ENCODE measurements around the gene BBLN.

The BBLN gene

GRCh38 chr9:128190013-128190412 lies 29.9 kb downstream of the BBLN start:
- H3K4me3 ChIP-seq (ENCODE audit: severe bottlenecking): no peak overlapping the region
- no peak for TF ChIP-seq CTCF (IDR thresholded peaks at IDR 0.05; ENCODE audit: poor library complexity, severe bottlenecking)
- peaks cover 40% of the 10 kb centered on the region for H3K36me3 ChIP-seq (ENCODE audit: low read depth)
- ATAC-seq (ENCODE audit: low read depth) (no peak), DNase-seq (ENCODE audit: low spot score) (no peak)
- no peaks in the 10 kb centered on the region for H3K27me3 ChIP-seq (ENCODE audit: insufficient read depth, poor library complexity, severe bottlenecking)
- H3K27ac ChIP-seq (ENCODE audit: poor library complexity, severe bottlenecking): no peak overlapping the region
- H3K4me1 ChIP-seq (ENCODE audit: insufficient read depth, poor library complexity, severe bottlenecking): peaks cover 2% of the 10 kb centered on the region
- no peaks in the 10 kb centered on the region for H3K9me3 ChIP-seq (ENCODE audit: severe bottlenecking)

- Histone ChIP-seq H3K9me3 (ENCODE audit: severe bottlenecking) (no peaks in the 10 kb centered on the region), H3K4me3 (ENCODE audit: severe bottlenecking) (peak overlapping the region; percentile 89), H3K27ac (ENCODE audit: poor library complexity, severe bottlenecking) (peak overlapping the region; percentile 58), H3K27me3 (ENCODE audit: insufficient read depth, poor library complexity, severe bottlenecking) (no peaks in the 10 kb centered on the region), H3K4me1 (ENCODE audit: insufficient read depth, poor library complexity, severe bottlenecking) (peaks cover 2% of the 10 kb centered on the region), H3K36me3 (ENCODE audit: low read depth) (peaks cover 34% of the 10 kb centered on the region)
- DNase-seq (ENCODE audit: low spot score) (no peak), ATAC-seq (ENCODE audit: low read depth) (no peak)
- no peak for TF ChIP-seq CTCF (IDR thresholded peaks at IDR 0.05; ENCODE audit: poor library complexity, severe bottlenecking)
Observed at GRCh38 chr9:128190516-128191405, 30.7 kb downstream of the BBLN start.

- Histone ChIP-seq H3K4me3 (ENCODE audit: severe bottlenecking) (peak within 1 kb of the TSS; percentile 89), H3K9me3 (ENCODE audit: severe bottlenecking) (no peaks in the 10 kb centered on the region), H3K36me3 (ENCODE audit: low read depth) (peaks cover 32% of the 10 kb centered on the region), H3K4me1 (ENCODE audit: insufficient read depth, poor library complexity, severe bottlenecking) (peaks cover 2% of the 10 kb centered on the region), H3K27ac (ENCODE audit: poor library complexity, severe bottlenecking) (peak within 1 kb of the TSS; percentile 58), H3K27me3 (ENCODE audit: insufficient read depth, poor library complexity, severe bottlenecking) (no peaks in the 10 kb centered on the region)
- DNase-seq (ENCODE audit: low spot score): no peak
- peak; percentile 95 for TF ChIP-seq CTCF (IDR thresholded peaks at IDR 0.05; ENCODE audit: poor library complexity, severe bottlenecking)
- peak; percentile 77 for ATAC-seq (ENCODE audit: low read depth)
Observed at GRCh38 chr9:128191406-128192046, 31.5 kb downstream of the BBLN start, which contains the start of gene CIZ1. Gene CIZ1 (minus strand): TSS chr9:128191572. CDS start chr9:128190857, 715 bp downstream.

GRCh38 chr9:128192601-128193371 lies 32.7 kb downstream of the BBLN start:
- ATAC-seq (ENCODE audit: low read depth): peak; percentile 83
- peak overlapping the region; percentile 89 for H3K4me3 ChIP-seq (ENCODE audit: severe bottlenecking)
- no peaks in the 10 kb centered on the region for H3K27me3 ChIP-seq (ENCODE audit: insufficient read depth, poor library complexity, severe bottlenecking)
- H3K4me1 ChIP-seq (ENCODE audit: insufficient read depth, poor library complexity, severe bottlenecking): peaks cover 2% of the 10 kb centered on the region
- TF ChIP-seq CTCF (IDR thresholded peaks at IDR 0.05; ENCODE audit: poor library complexity, severe bottlenecking): peak; percentile 13
- peaks cover 21% of the 10 kb centered on the region for H3K36me3 ChIP-seq (ENCODE audit: low read depth)
- DNase-seq (ENCODE audit: low spot score): peak; percentile 89
- H3K9me3 ChIP-seq (ENCODE audit: severe bottlenecking): no peaks in the 10 kb centered on the region
- H3K27ac ChIP-seq (ENCODE audit: poor library complexity, severe bottlenecking): peak overlapping the region; percentile 58

Measured in RWPE2 (cell line).